Measurements from ENCODE around the gene PROSER3.

DNA sequence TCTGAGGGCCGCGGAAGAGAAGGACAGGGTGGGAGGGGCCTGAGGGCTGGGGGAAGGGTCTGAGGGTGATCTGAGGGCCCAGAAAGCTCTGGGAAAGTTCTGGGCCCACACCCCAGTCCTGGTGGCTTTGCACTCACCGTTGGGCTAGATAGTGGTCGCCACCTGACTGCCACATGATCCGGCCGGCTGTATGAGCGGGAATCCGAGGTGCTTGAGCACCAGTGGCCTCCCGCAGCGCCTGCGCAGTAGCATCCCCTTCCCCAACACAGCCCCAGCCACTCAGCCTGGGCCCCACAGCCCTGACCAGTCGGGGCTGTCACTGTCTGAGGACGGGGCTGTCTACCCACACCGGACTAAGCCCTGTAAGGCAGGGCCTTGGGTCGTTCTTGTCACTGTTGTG, 39.7 kb downstream of the PROSER3 start:
- TF ChIP-seq MYC (IDR thresholded peaks at IDR 0.05; ENCODE audit: low read depth, low read length), result no peak
- TF ChIP-seq, protein P1, sequence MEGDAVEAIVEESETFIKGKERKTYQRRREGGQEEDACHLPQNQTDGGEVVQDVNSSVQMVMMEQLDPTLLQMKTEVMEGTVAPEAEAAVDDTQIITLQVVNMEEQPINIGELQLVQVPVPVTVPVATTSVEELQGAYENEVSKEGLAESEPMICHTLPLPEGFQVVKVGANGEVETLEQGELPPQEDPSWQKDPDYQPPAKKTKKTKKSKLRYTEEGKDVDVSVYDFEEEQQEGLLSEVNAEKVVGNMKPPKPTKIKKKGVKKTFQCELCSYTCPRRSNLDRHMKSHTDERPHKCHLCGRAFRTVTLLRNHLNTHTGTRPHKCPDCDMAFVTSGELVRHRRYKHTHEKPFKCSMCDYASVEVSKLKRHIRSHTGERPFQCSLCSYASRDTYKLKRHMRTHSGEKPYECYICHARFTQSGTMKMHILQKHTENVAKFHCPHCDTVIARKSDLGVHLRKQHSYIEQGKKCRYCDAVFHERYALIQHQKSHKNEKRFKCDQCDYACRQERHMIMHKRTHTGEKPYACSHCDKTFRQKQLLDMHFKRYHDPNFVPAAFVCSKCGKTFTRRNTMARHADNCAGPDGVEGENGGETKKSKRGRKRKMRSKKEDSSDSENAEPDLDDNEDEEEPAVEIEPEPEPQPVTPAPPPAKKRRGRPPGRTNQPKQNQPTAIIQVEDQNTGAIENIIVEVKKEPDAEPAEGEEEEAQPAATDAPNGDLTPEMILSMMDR (IDR thresholded peaks at IDR 0.05; ENCODE audit: low read depth, low read length), result no peak
- TF ChIP-seq, protein P2, sequence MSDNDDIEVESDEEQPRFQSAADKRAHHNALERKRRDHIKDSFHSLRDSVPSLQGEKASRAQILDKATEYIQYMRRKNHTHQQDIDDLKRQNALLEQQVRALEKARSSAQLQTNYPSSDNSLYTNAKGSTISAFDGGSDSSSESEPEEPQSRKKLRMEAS (IDR thresholded peaks at IDR 0.05; ENCODE audit: low read depth, low read length), result no peak

Measured in NB4 (cell line).